Measurements from ENCODE around the gene CRTC1.

CRTC1 gene

GRCh38 chr19:18769989-18770528 is 86.6 kb downstream of the CRTC1 start:
- no peaks in the 10 kb centered on the region for H3K4me1 Mint-ChIP-seq (ENCODE audit: low read depth)
- no peaks in the 10 kb centered on the region for H3K9me3 Mint-ChIP-seq
- no peak overlapping the region for H3K27ac Mint-ChIP-seq
- H3K36me3 Mint-ChIP-seq (ENCODE audit: low read depth) = peaks cover 6% of the 10 kb centered on the region
- intact Hi-C loops (cut with micrococcal nuclease) = no loop called here
- no peaks in the 10 kb centered on the region for H3K27me3 Mint-ChIP-seq
- H3K4me3 Mint-ChIP-seq = no peak overlapping the region

DNA sequence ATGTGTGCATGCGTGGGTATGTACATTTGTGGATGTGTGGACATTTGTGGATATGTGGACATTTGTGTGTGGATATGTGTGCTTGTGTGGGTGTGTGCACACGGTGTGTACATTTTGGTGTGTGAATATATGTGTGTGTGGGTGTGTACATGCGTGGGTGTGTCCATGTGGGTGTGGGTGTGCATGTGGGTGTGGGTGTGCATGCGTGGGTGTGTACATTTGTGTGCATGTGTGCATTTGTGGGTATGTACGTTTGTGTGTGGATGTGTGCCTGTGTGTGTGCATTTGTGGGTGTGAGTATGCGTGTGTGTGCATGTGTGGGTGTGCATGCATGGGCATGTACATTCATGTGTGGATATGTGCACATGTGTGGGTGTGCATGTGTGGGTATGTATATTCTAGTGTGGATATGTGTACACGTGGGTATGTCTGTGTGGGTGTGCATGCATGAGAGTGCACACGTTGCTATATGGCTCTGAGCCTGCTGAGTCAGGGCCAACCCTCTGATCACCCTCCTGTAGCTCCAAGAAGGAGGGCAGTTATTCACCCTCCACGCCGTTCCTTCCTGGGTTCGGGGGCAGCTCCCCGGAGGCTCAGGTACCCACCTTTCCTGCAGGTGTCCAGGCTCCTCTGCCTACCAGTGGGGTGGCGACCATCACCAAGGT is 87.3 kb downstream of the CRTC1 start:
- intact Hi-C loops (cut with micrococcal nuclease) = no loop called here
- H3K9me3 Mint-ChIP-seq = no peaks in the 10 kb centered on the region

DNA sequence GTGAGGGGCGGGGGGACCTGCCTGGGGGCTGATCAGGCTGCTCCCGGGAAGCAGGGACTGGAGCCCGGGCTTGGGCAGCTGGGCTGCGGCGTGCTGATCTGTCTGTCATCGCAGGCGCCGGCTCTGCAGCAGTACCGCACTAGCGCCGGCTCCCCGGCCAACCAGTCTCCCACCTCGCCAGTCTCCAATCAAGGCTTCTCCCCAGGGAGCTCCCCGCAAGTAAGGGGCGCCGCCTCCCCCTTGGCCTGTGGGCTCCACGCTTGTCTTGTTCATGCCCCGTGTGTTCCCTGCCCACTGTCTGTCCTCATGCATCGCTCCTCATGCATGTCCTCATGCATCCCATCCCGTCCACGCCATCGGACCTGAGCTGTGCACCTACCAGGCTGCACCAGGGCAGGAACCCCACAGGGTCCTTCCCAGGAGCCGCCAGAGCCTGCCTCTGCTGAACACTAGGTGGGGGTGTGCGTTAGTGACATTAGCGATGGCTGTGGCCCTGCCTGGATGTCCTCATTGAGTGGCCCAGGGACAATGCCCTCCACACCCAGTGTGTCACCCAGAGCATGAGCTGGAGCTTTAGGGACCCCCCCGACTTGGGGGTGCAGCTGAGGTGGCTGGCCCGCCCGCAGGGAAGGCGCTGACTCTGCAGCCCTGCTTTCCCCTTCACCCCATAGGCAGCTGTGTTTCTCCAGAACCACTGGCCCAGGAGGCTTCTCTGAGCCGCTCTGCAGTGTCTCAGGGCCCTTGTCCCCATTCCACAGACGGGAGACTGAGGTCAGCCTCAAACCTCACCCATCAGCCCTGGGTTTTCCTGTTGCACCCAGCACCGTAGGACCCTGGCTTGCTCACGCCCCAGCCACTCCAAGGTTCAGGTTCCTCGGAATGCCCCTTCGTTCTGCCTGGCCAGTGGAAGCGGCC is 88.1 kb downstream of the CRTC1 start:
- no peaks in the 10 kb centered on the region for H3K9me3 Mint-ChIP-seq
- peaks cover 16% of the 10 kb centered on the region for H3K36me3 Mint-ChIP-seq (ENCODE audit: low read depth)
- H3K4me3 Mint-ChIP-seq = no peak overlapping the region
- no peaks in the 10 kb centered on the region for H3K4me1 Mint-ChIP-seq (ENCODE audit: low read depth)
- intact Hi-C loops (cut with micrococcal nuclease) = no loop called here
- no peaks in the 10 kb centered on the region for H3K27me3 Mint-ChIP-seq
- H3K27ac Mint-ChIP-seq = no peak overlapping the region

More for the DNA sequence above, 87.3 kb downstream of the CRTC1 start:
- Mint-ChIP-seq H3K27me3 (no peaks in the 10 kb centered on the region), H3K4me3 (no peak overlapping the region), H3K4me1 (ENCODE audit: low read depth) (no peaks in the 10 kb centered on the region), H3K27ac (no peak overlapping the region), H3K36me3 (ENCODE audit: low read depth) (peaks cover 11% of the 10 kb centered on the region)

GRCh38 chr19:18772620-18773587 is 89.4 kb downstream of the CRTC1 start:
- intact Hi-C loops (cut with micrococcal nuclease) = no loop called here
- H3K4me1 Mint-ChIP-seq (ENCODE audit: low read depth) = no peaks in the 10 kb centered on the region

DNA sequence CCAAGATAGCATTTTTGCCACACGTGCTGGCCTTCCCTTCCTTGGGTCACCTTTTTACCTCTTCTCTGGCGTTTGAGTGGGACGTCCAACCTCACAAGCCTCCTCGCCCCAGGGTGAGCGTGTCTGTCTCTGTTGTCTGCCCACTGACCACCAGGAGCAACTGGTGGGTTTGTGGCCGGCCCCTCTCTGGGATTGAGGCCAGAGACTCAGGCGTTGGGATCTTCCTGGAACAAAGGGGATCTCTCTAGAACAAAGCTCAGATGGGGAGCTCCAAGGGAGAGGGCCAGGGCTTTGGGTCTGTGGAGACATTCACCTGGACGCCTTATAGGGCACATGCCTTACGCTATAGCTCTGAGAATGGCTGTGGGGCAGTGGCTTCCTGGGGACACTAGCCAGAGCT is 90.2 kb downstream of the CRTC1 start:
- intact Hi-C loops (cut with micrococcal nuclease) = no loop called here
- Mint-ChIP-seq H3K27ac (no peak overlapping the region), H3K27me3 (peaks cover 15% of the 10 kb centered on the region), H3K4me1 (ENCODE audit: low read depth) (no peaks in the 10 kb centered on the region), H3K9me3 (no peaks in the 10 kb centered on the region), H3K4me3 (no peak overlapping the region), H3K36me3 (ENCODE audit: low read depth) (peaks cover 26% of the 10 kb centered on the region)

More at GRCh38 chr19:18772620-18773587, 89.4 kb downstream of the CRTC1 start:
- Mint-ChIP-seq H3K27me3 (peaks cover 8% of the 10 kb centered on the region), H3K36me3 (ENCODE audit: low read depth) (peaks cover 22% of the 10 kb centered on the region), H3K9me3 (no peaks in the 10 kb centered on the region), H3K27ac (no peak overlapping the region), H3K4me3 (no peak overlapping the region)

DNA sequence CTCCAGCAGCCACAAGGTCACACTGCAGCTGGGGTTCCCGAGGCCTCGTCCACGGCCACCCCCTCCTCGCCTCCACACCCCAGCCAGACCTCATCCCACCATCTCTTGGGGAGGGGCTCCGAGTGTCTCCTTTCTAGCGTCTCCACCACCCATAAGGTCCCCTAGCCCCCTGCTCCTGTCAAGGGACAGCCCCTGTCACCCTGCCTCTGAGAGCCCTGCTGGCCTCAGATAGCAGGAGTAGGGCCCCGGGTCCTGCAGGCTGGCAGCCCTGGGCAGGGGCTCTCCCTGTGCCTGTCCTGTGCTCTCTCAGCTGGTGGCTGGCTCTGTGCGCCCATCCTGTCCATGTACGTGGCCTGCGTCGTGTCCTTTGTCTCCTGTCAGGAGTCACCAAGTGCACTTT is 90.6 kb downstream of the CRTC1 start:
- H3K4me3 Mint-ChIP-seq = no peak overlapping the region
- no peak overlapping the region for H3K27ac Mint-ChIP-seq
- peaks cover 26% of the 10 kb centered on the region for H3K36me3 Mint-ChIP-seq (ENCODE audit: low read depth)
- intact Hi-C loops (cut with micrococcal nuclease) = no loop called here
- no peaks in the 10 kb centered on the region for H3K9me3 Mint-ChIP-seq
- H3K27me3 Mint-ChIP-seq = peaks cover 16% of the 10 kb centered on the region
- H3K4me1 Mint-ChIP-seq (ENCODE audit: low read depth) = no peaks in the 10 kb centered on the region

- Mint-ChIP-seq H3K4me1 (ENCODE audit: low read depth) (no peaks in the 10 kb centered on the region), H3K27me3 (peaks cover 16% of the 10 kb centered on the region), H3K4me3 (no peak overlapping the region), H3K27ac (no peak overlapping the region), H3K9me3 (no peaks in the 10 kb centered on the region), H3K36me3 (ENCODE audit: low read depth) (peaks cover 26% of the 10 kb centered on the region)
- intact Hi-C loops (cut with micrococcal nuclease) = no loop called here
Measured at GRCh38 chr19:18774782-18775444, 91.4 kb downstream of the CRTC1 start.

DNA sequence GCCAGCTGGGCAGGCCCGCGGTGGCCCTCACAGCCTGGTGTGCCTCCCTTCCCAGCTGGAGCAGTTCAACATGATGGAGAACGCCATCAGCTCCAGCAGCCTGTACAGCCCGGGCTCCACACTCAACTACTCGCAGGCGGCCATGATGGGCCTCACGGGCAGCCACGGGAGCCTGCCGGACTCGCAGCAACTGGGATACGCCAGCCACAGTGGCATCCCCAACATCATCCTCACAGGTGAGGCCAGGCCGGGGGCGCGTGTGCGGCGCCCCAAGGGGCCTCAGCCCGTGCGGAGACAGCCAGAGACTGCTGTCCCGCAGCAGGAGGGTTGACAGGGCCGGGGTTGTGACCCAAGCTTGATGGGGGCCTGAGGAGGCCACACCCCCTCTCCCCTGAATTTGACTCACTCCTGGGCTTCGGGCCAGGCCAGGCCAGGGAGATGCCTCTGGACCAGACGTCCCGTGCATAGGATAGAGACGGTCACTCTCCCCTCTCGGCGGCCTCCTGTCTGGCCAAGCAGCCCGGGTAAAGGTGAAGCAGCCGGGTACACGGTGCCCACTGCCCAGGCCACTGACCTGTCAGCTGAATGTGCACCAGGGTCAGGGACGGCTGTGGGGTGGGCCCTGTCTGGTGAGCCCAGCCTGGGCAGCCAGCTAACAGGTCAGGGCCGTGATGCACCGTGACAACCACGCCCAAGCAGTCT is 92.3 kb downstream of the CRTC1 start:
- Mint-ChIP-seq H3K27me3 (peaks cover 16% of the 10 kb centered on the region), H3K4me1 (ENCODE audit: low read depth) (no peaks in the 10 kb centered on the region), H3K9me3 (no peaks in the 10 kb centered on the region), H3K27ac (no peak overlapping the region), H3K4me3 (no peak overlapping the region), H3K36me3 (ENCODE audit: low read depth) (peaks cover 26% of the 10 kb centered on the region)
- intact Hi-C loops (cut with micrococcal nuclease) = no loop called here

DNA sequence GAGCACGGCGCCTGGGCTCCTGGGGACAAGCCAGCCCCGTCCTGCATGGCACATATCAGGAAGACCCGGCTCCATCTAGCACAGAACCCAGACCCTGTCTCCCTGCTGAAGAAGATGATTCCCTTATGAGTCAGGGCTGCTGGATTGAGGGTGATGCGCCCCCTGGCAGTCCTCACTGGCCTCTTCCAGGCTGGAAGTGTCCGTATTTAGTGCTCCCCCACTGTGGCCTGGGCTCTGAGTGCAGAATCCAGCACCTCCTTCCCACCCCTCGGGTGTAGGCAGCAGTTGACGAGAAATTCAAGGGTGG is 92.8 kb downstream of the CRTC1 start:
- Mint-ChIP-seq H3K9me3 (no peaks in the 10 kb centered on the region), H3K4me1 (ENCODE audit: low read depth) (no peaks in the 10 kb centered on the region), H3K36me3 (ENCODE audit: low read depth) (peaks cover 26% of the 10 kb centered on the region), H3K27me3 (peaks cover 16% of the 10 kb centered on the region), H3K27ac (no peak overlapping the region), H3K4me3 (no peak overlapping the region)
- intact Hi-C loops (cut with micrococcal nuclease) = no loop called here

DNA sequence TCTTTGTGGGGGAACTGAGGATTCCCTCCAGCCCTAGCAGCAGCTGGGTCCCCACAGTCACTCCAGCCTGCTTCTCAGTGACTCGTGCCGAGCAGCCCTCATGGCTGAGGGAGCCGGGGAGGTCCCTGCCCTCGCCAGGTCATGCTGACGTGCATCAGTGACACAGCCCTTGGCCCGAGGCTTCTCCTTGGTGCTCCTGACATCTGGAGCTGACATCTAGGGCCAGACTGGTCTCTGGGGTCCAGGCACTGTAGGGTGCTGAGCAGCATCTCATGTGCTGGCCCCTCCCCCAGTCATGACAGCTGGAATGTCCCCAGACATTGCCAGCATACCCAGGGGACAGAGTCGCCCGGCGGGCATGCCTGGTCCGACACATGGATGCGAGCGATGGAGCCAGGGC is 93.3 kb downstream of the CRTC1 start:
- H3K9me3 Mint-ChIP-seq = no peaks in the 10 kb centered on the region
- H3K27ac Mint-ChIP-seq = no peak overlapping the region
- peaks cover under 1% of the 10 kb centered on the region for H3K4me1 Mint-ChIP-seq (ENCODE audit: low read depth)
- peaks cover 21% of the 10 kb centered on the region for H3K36me3 Mint-ChIP-seq (ENCODE audit: low read depth)
- intact Hi-C loops (cut with micrococcal nuclease) = no loop called here
- peaks cover 19% of the 10 kb centered on the region for H3K27me3 Mint-ChIP-seq
- H3K4me3 Mint-ChIP-seq = no peak overlapping the region

DNA sequence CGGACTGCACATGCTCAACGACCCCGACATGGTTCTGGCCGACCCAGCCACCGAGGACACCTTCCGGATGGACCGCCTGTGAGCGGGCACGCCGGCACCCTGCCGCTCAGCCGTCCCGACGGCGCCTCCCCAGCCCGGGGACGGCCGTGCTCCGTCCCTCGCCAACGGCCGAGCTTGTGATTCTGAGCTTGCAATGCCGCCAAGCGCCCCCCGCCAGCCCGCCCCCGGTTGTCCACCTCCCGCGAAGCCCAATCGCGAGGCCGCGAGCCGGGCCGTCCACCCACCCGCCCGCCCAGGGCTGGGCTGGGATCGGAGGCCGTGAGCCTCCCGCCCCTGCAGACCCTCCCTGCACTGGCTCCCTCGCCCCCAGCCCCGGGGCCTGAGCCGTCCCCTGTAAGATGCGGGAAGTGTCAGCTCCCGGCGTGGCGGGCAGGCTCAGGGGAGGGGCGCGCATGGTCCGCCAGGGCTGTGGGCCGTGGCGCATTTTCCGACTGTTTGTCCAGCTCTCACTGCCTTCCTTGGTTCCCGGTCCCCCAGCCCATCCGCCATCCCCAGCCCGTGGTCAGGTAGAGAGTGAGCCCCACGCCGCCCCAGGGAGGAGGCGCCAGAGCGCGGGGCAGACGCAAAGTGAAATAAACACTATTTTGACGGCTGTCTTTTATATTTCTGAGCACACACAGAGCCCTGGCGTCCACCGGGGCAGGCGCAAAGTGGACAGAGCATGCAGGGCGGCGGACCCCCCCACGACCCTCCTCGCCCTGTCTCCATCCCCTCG is 94.0 kb downstream of the CRTC1 start:
- peaks cover 8% of the 10 kb centered on the region for H3K4me1 Mint-ChIP-seq (ENCODE audit: low read depth)
- intact Hi-C loops (cut with micrococcal nuclease) = no loop called here
- no peak overlapping the region for H3K27ac Mint-ChIP-seq
- H3K27me3 Mint-ChIP-seq = peaks cover 24% of the 10 kb centered on the region
- peaks cover 21% of the 10 kb centered on the region for H3K36me3 Mint-ChIP-seq (ENCODE audit: low read depth)
- no peak overlapping the region for H3K4me3 Mint-ChIP-seq
- H3K9me3 Mint-ChIP-seq = no peaks in the 10 kb centered on the region

GRCh38 chr19:18778076-18778389 is 94.6 kb downstream of the CRTC1 start:
- no peaks in the 10 kb centered on the region for H3K9me3 Mint-ChIP-seq
- peaks cover 12% of the 10 kb centered on the region for H3K4me1 Mint-ChIP-seq (ENCODE audit: low read depth)
- H3K27ac Mint-ChIP-seq = no peak overlapping the region
- peaks cover 21% of the 10 kb centered on the region for H3K36me3 Mint-ChIP-seq (ENCODE audit: low read depth)
- no peak overlapping the region for H3K4me3 Mint-ChIP-seq
- intact Hi-C loops (cut with micrococcal nuclease) = no loop called here
- peaks cover 29% of the 10 kb centered on the region for H3K27me3 Mint-ChIP-seq

Data from dendritic cell treated with granulocyte-macrophage colony-stimulating factor and Interleukin-4, amounts not matched to agents 40 ng/mL and 50 ng/mL, for 4 days (primary cell).